ENCODE data around the gene SYAP1.

DNA sequence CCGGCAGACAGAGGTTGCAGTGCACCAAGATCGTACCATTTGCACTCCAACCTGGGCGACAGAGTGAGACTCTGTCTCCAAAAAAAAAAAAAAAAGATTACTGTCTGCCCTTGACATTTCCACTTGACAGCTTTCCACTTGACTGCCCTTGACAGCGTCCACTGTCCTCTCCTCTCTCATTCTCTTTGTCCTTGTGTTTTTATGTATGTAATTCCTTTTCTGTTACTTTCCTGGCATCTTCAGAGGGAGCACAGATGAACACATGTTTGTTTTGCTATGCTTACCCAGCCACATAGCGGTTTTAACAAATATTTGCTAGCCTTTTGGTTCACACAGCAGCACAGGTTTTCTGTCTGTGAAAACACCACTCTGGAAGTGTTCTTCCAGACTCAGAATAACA is 26.2 kb downstream of the SYAP1 start:
- TF ChIP-seq, protein P1, sequence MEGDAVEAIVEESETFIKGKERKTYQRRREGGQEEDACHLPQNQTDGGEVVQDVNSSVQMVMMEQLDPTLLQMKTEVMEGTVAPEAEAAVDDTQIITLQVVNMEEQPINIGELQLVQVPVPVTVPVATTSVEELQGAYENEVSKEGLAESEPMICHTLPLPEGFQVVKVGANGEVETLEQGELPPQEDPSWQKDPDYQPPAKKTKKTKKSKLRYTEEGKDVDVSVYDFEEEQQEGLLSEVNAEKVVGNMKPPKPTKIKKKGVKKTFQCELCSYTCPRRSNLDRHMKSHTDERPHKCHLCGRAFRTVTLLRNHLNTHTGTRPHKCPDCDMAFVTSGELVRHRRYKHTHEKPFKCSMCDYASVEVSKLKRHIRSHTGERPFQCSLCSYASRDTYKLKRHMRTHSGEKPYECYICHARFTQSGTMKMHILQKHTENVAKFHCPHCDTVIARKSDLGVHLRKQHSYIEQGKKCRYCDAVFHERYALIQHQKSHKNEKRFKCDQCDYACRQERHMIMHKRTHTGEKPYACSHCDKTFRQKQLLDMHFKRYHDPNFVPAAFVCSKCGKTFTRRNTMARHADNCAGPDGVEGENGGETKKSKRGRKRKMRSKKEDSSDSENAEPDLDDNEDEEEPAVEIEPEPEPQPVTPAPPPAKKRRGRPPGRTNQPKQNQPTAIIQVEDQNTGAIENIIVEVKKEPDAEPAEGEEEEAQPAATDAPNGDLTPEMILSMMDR (IDR thresholded peaks at IDR 0.05): no peak
- TF ChIP-seq POLR2A (IDR thresholded peaks at IDR 0.05) (no peak), POLR2AphosphoS5 (IDR thresholded peaks at IDR 0.05) (no peak)
